Thyroid gland (tissue), 4 donors: Measurements from ENCODE around the gene KCTD1. TPM values are rescaled to one million over a fixed set of nuclear protein-coding genes. Genes with fewer than 3 reads are reported as not detected.

Experiments used
- DNase-seq, 2 donors: peaks; one replicate each; pipeline ENCODE4 v3.0.0-alpha.2; 2019
- H3K27ac ChIP-seq, 3 donors: fragments of 200-600 bp; sonication (generic); 1 replicate in 2 of 3; 2 replicates in 1 of 3; pipeline ENCODE4 v1.5.1; 2016 to 2019; ENCODE audit warnings: mild to moderate bottlenecking in 1 of 3, moderate library complexity in 1 of 3
- H3K27me3 ChIP-seq: fragments of 200-600 bp; sonication (generic); one replicate; pipeline ENCODE4 v1.5.1; 2019
- H3K36me3 ChIP-seq, 2 donors: fragments of 200-600 bp; sonication (generic); one replicate each; pipeline ENCODE4 v1.5.1; 2016 to 2019
- H3K4me1 ChIP-seq, 2 donors: fragments of 200-600 bp; sonication (generic); one replicate each; pipeline ENCODE4 v1.5.1; 2017 to 2019
- H3K4me3 ChIP-seq, 3 donors: fragments of 200-600 bp; sonication (generic); replicated peaks in 1 of 3; 1 replicate in 2 of 3; 2 replicates in 1 of 3; pipeline ENCODE4 v1.5.1; 2016; ENCODE audit warnings: mild to moderate bottlenecking in 1 of 3
- H3K9me3 ChIP-seq: fragments of 200-600 bp; sonication (generic); one replicate; pipeline ENCODE4 v1.5.1; 2017
- CTCF ChIP-seq, 6 experiments: fragments of 200-600 bp in 3 of 6; fragments of 450-650 bp in 3 of 6; sonication (generic) in 3 of 6; IDR thresholded peaks; one replicate each; pipeline ENCODE4 v1.5.1; 2016 to 2019; ENCODE audit warnings: antibody characterized with exemption in 6 of 6, mild to moderate bottlenecking in 2 of 6, inconsistent platforms in 1 of 6, moderate library complexity in 1 of 6
- POLR2A ChIP-seq, 2 donors: fragments of 450-650 bp; IDR thresholded peaks; one replicate each; pipeline ENCODE4 v1.6.1; 2017; ENCODE audit warnings: antibody characterized with exemption in 2 of 2, mild to moderate bottlenecking in 2 of 2, moderate library complexity in 1 of 2
- WGBS, 2 donors: methylation state at CpG; one replicate each; pipeline ENCODE4 v1.1.5; 2017; 5-methylcytosine and 5-hydroxymethylcytosine counted together
- intact Hi-C: fragments of 100-400 bp; cut with DNase I; formaldehyde crosslinking; loops from one replicate; pipeline ENCODE4 v1.15.1; 2023
- total RNA-seq, 4 donors: library from RNA; depleted of rRNA; stranded (reverse); fragments of >200 nt; gene quantifications; one replicate each; pipeline ENCODE4 v1.2.3, GENCODE V29; 2016

The KCTD1 gene
- total RNA-seq, 4 donors from 2014 or later = 25.9 to 66.0 (median 34.2) TPM

- WGBS, 2 donors = 0 to 1% methylated on average over 26 to 36 of the region's 71 CpGs
- peak; percentile 71 to 72 for DNase-seq
- Histone ChIP-seq H3K27ac (peak overlapping the region; percentile 52 to 77 (median 58)), H3K27me3 (no peaks in the 10 kb centered on the region), H3K36me3 (no peaks in the 10 kb centered on the region), H3K4me1 (peaks cover 35 to 36% of the 10 kb centered on the region in 2 donors), H3K4me3 (peak overlapping the region; percentile 60 to 75 (median 75)), H3K9me3 (no peaks in the 10 kb centered on the region)
- TF ChIP-seq CTCF (IDR thresholded peaks at IDR 0.05) (no peak), POLR2A (IDR thresholded peaks at IDR 0.05) (peak in 1 of 2 donors; percentile 61)
- intact Hi-C loops = loop anchor here (5.0 kb wide), 1 partner anchor 108 kb away; no protein-coding TSS in a partner anchor
Observed at GRCh38 chr18:26549263-26550094, 1.1 kb upstream of the KCTD1 start.

- Histone ChIP-seq H3K9me3 (no peaks in the 10 kb centered on the region), H3K36me3 (no peaks in the 10 kb centered on the region), H3K4me1 (peaks cover 37 to 43% of the 10 kb centered on the region in 2 donors), H3K4me3 (peak overlapping the region; percentile 60 to 75 (median 75)), H3K27ac (peak overlapping the region; percentile 37 to 77 (median 58)), H3K27me3 (no peaks in the 10 kb centered on the region)
- TF ChIP-seq POLR2A (IDR thresholded peaks at IDR 0.05) (no peak), CTCF (IDR thresholded peaks at IDR 0.05) (peak; percentile 27 to 48 (median 35))
- intact Hi-C loops = loop anchor here (5.0 kb wide), 1 partner anchor 109 kb away; no protein-coding TSS in a partner anchor
- peak; percentile 80 to 83 for DNase-seq
- WGBS, 2 donors = 0 to 5% methylated on average over 16 to 69 of the region's 84 CpGs
Observed at GRCh38 chr18:26547646-26548414, 523 bp downstream of the KCTD1 start.

GRCh38 chr18:26546875-26547645, 1.3 kb downstream of the KCTD1 start:
- DNase-seq = peak in 1 of 2 donors; percentile 7
- no peak overlapping the region for H3K27ac ChIP-seq
- no peaks in the 10 kb centered on the region for H3K36me3 ChIP-seq
- H3K27me3 ChIP-seq = no peaks in the 10 kb centered on the region
- TF ChIP-seq POLR2A (IDR thresholded peaks at IDR 0.05) (no peak), CTCF (IDR thresholded peaks at IDR 0.05) (no peak)
- H3K4me3 ChIP-seq = peak overlapping the region in 2 of 3 donors; percentile 60 to 75
- H3K4me1 ChIP-seq = peaks cover 37 to 43% of the 10 kb centered on the region in 2 donors
- intact Hi-C loops = loop anchor here (5.0 kb wide), 1 partner anchor 110 kb away; no protein-coding TSS in a partner anchor
- H3K9me3 ChIP-seq = no peaks in the 10 kb centered on the region
- WGBS, 2 donors = 49 to 69% methylated on average over 41 to 49 of the region's 69 CpGs

GRCh38 chr18:26546170-26546874, 2.0 kb downstream of the KCTD1 start:
- Histone ChIP-seq H3K4me3 (no peak overlapping the region), H3K27me3 (no peaks in the 10 kb centered on the region), H3K9me3 (no peaks in the 10 kb centered on the region), H3K36me3 (no peaks in the 10 kb centered on the region), H3K4me1 (peaks cover 37 to 43% of the 10 kb centered on the region in 2 donors), H3K27ac (no peak overlapping the region)
- intact Hi-C loops = loop anchor here (5.0 kb wide), 1 partner anchor 111 kb away; no protein-coding TSS in a partner anchor
- WGBS, 2 donors = 83 to 89% methylated on average over 16 of the region's 16 CpGs
- no peak for DNase-seq
- TF ChIP-seq POLR2A (IDR thresholded peaks at IDR 0.05) (no peak), CTCF (IDR thresholded peaks at IDR 0.05) (no peak)
